HG02981 (cell line): ENCODE data around the gene SERPINH1.

Source experiments
- ATAC-seq: cut with Tn5 transposase; IDR thresholded peaks from one replicate; pipeline ENCODE4 v1.9.1; 2021; ENCODE audit warnings: mild to moderate bottlenecking, moderate library complexity; ENCODE audit not compliant: unreplicated experiment

The SERPINH1 gene

GRCh38 chr11:75594211-75594610 lies 32.2 kb downstream of the SERPINH1 start:
- ATAC-seq, result no peak

DNA sequence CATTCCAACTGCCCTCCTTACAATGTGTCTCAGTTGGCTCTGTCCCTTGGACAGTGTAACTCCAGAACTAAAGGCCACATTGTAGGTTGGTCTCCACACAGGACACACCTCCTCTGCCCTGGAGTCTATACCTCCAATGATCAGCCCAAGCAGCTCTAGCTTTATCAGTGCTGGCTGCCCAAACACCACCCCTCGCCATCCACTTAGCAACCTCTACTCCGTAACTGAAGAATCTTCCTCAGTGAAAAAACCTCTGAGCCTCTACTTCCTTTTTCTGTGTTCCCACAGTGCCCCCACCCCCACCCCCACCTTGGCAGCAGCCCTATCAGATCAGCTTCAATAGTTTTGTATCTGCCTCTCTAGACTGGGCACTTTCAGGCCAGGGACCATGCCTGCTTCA lies 33.4 kb downstream of the SERPINH1 start:
- ATAC-seq, result no peak

DNA sequence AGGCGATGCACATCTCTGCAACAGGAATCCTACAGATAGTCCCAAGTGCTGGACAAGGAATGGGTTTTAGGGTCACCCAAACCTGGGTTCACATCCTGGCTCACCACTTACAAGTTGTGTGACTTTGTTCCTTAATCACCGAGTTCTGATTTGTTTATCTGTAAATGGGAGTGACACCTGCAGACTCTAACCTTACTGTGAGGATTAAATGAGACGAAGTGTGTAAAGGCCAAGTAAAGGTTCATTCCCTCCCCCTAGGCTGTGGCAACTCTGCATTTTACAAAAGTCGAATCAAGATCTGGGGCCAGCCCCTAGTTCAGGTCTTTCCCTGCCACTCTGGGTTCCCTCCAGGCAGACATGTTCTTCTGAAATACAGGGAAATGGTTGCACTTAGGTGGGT lies 34.9 kb downstream of the SERPINH1 start:
- no peak for ATAC-seq

DNA sequence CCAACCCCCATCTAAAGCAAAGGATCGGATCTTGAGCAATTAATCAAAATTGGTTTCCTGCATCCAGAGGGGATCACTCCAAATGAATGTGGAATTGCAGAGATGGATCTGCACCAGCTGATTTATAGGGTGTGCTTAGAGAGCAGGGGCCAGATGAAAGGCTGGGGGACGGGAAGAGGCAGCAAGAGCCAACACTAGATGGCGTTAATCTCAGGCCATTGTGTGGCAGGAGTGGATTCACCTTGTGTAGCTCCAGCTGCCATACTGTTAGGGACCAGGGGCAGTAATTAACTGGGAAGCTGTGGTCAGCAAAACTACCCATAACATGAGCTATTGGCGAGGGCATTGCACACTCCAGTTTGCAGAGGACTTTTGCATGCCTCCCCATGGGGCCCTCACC lies 35.6 kb downstream of the SERPINH1 start:
- ATAC-seq, result no peak

DNA sequence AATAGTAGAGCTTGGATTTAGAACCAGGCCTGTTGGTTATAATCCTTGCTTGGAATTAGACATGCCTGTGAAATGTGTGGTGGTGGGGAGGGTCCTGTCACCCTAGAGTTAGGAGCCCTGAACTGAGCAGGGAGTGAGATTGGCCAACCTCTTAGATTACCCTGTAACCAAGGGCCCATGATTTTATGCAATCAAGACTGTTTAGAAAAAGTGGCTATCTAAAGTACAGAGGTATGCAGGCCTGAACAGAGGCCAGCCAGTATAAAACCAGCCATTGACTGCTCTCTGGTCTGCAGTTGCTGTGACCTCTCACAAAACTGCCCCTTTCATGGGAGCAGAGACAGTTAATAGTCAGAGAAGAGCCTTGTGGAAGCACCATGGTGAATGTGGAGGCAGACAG lies 36.2 kb downstream of the SERPINH1 start:
- ATAC-seq, result no peak

GRCh38 chr11:75598900-75599299 lies 36.8 kb downstream of the SERPINH1 start:
- ATAC-seq, result no peak

GRCh38 chr11:75600356-75600755 lies 38.3 kb downstream of the SERPINH1 start:
- no peak for ATAC-seq

- no peak for ATAC-seq
Observed at GRCh38 chr11:75601494-75601893, 39.4 kb downstream of the SERPINH1 start.

DNA sequence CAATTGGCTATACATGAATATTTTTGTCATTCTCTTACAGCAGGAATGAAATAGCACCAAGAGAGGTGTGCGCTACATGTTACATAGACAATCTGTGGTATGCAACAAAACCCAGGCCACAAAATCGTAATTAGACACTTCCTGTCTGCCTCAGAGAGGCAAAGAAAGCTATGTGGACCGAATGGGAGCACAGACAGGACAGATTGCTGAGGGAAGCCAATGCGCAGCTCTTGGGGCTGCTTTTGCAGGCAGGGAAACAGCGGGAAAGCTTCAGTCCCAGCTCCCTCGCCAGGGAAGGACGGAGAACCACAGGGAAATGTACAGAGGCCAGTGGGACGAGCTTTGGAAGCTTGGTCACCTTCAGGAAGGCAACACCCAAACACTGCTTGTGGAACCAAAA lies 40.9 kb downstream of the SERPINH1 start:
- no peak for ATAC-seq

DNA sequence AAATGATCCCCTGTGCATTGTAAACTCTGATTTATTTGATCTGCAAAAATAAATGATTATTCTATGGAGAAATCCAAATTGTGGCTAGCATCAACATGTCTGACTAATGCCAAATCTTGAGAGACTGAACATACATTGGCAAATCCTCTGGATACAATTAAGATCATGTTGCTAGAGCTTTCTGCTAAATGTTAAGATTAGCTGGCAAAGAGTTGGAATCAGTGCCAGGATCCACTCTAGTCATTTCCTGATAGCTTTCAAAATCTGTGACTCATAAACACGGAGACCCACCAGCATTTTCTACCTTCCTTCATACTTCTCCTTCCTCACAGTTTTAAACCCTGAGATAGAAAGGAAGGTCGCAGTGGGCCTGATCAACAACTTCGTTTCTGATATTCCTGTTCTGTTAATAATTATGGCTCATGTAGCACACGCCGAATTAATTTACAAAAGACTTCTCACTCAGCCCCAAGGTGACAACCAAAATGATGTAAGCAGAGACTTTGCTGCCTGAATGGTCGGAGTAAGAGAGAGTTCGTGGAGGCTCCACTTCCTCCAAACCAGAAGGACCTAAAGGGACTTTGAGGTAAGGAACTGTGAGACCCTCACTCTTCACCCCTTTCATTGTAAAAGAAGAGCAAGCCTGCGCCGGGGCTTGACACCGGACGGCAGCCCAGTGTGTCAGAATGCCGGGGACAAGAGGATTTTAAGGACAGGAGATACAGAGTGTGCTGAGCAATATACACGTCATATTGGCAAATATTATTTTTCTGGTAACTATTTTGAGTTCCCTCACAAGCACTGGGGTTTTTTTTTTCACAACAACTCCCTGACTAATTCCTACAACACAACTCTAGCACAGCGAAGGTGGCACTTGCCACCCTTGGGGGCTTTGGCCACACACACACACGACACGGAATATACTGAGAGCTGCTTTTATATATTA lies 42.0 kb downstream of the SERPINH1 start:
- no peak for ATAC-seq

- ATAC-seq, result no peak
Observed at GRCh38 chr11:75606099-75606498, 44.0 kb downstream of the SERPINH1 start.

DNA sequence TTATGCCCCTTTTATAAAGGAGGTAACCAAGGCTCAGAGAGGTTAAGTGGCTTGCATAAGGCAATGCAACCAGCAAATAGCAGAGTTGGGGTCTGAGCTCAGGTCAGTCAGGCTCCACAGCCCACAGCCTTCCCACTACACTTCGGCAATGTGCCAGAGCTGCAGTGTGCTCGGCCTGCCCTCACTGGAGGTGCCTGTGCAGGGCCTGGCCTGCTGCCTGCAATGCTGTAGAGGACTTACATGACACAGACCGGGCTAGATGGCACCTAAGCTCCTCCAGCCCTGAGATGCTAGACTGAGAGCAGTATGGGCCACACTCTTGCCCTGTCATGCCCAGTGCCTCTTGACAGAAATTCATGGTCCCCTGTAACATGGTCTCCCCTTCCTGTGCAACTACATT lies 49.8 kb downstream of the SERPINH1 start:
- ATAC-seq, result no peak

DNA sequence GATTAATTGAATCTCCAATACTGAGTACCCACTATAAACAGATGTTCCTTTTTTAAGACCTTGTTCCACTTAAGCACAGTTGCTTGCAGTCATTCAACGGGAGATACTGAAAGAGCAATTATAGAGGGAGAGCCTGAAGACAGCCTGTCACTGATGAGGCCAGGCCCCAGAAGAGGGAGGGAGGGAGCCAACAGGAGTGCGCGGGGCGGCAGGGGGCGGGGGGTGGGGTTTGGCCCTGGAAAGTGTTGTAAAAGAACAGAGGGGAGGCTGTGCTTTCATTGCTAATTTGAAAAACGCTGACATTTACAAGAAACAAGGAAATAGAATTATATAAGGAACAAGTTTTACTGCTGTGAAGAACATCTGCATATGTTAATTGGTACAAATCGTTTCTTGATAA lies 53.7 kb downstream of the SERPINH1 start:
- no peak for ATAC-seq

GRCh38 chr11:75616281-75616680 lies 54.2 kb downstream of the SERPINH1 start:
- ATAC-seq, result no peak
